Activated naive CD4-positive, alpha-beta T cell (primary cell): Measurements from ENCODE around the gene CD36.

Source experiments
- DNase-seq, 4 experiments: peaks; one replicate each; lab custom pipeline; 2025; lab: John Stamatoyannopoulos, UW

The CD36 gene

DNA sequence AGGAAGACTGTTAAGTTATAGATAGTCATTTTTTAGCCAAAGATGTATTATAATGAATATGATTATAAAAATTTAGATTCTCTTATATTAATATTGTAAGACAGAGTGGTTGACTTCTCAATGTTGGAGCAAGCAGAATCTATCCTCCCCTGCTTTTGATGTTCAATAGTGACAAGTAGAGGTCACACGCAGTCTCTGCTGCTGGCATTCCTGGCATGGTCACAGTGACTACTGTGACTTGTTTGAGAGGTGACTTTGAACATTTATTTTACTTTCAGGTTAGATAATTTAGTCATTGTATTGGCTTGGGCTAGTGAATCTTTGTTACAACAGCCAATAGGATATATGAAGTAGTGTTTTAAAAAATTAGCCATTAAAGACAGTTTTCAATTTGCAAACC lies 13.7 kb upstream of the CD36 start:
- no peak for DNase-seq

DNA sequence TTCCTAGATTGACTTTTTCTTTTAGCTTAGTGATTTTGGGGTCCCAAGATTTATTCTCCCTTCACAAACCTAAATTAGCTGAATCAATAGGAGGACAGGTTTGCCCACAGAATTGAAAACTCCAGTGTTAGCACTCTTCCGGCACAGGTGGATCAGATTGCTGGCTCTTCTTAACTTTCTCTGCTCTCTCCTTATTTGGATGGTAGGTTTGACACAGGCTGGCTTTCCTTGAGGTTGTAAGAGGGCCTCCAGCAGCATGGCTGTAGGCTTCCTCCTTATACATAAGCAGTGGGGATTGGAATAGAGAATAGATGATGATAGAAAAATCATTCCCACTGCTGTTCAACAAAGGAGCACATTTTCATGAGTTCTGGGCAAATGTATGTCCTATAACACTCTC lies 9.4 kb upstream of the CD36 start:
- no peak for DNase-seq

DNA sequence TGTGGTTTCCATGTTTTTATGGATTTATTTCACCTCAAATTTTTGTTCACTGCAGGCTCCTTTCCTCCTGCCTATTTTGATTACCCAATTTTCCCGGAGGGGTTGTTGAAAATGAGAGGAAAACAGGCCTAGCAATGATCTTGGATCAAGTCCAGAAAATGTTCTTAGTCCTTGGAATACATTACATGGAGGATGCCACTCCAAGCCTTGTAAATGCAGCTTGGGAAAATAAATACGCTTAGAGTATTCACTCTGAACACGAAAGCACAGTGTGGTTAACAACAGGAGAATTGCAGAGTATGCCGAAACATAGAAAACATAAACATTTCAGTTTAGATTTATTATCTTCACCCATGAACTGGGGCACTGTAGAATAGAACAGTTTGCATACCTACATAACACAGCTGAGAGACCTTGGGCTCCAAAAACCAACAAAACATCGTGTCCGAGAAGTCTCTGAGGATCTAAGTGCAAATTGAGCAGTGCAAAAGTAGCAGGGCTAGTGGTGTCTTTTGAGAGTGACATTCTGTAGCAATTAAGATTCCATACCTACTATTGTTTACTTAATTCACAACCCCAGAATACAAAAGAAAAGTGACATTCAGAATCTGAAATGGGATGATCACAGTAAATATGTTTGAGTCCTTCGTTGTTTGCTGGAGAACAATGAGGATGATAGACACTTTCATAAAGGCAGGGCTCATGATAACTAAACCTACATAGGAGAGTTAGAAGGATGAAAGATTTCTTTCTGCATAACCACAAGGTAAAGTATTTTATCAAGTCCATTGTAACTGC lies 7.6 kb upstream of the CD36 start:
- DNase-seq = no peak

DNA sequence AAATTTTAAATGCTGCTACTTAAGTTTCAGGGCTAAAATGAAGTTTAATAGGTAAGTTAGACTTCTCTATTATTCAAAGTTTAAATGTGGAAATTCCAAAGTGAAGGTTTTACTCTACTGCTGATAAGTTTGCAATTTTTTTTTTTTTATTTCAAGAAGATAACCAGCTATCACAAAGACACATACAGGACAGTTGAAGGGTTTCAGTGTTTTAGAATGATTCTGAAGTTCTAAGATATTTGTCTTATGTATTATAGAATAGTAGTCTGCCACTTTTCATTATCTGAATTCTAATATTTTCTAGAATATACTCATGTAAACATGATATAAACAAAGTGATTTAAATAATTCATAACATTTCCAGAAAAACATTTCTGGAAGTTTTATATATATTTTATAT lies 7.0 kb upstream of the CD36 start:
- DNase-seq = no peak

DNA sequence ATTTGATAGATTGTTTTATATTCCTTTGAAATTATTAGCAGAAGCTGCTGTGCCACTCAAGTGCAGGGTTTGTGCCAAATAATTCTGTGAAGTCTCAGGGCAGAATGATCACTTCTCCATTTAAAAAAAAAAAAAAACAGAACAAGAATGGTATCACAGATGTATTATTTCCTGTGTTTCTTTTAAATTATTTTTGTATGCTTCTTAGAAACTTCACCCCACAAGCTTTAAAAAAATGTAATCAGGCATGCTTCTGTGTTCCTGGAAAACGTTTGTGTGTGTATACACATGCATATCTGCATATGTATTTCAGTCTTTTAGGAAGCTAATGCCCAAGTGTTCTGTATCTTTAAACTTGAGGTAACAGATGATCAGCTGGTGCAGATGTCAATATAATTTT lies 6.3 kb upstream of the CD36 start:
- DNase-seq = no peak

DNA sequence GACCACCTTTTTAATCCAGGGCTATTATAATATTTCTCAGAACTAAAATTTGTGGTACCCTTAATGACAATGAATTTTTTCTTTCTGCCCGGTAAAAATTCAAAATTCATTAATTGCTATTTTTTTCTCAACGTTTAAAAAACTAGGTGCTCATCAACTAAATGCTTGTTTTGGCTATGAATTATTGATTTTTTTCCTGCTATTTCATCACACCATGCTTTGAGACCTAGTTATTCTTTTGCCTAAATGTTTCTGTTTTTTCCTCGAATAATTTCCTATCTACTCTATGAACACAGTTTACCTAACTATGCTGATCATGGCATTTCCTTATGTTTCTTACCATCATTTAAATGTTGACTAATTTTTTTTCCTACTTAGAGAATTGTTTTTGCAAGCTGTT lies 5.6 kb upstream of the CD36 start:
- DNase-seq = no peak

DNA sequence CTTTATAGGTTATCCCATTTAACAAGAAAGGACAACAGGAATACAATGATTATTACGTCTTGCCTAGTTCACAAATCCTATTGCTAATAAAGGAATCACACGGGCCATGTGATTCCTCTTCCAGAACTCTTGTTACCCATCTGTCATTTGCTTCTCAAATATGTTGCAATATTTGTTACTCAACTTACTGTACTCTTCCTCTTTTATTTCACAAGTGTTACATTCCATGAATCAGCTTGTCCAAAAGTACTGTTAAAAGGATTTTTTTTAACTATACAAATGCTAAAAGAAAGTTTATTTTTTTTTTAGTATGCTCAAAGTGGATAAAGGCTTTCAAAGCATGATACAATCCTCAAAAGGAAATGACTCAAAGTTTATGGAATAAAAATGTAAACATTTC lies 3.9 kb upstream of the CD36 start:
- no peak for DNase-seq

DNA sequence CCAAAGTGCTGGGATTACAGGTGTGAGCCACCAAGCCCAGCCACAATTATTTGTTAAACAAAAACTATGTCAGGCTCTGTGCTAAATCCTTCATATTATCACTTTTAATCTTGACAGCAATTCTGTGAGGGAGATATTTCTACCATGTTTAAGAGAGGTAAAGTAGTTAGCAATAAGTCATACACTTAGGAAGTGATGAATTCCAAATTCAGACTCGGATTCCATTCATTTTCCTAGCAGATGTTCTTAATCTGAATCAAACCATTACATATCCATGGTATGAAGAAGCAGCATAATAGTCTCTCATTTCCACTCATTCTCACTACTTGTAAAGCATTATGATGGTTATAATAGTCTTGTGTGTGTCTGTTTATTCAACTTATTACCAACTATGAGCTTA lies 2.9 kb upstream of the CD36 start:
- no peak for DNase-seq

DNA sequence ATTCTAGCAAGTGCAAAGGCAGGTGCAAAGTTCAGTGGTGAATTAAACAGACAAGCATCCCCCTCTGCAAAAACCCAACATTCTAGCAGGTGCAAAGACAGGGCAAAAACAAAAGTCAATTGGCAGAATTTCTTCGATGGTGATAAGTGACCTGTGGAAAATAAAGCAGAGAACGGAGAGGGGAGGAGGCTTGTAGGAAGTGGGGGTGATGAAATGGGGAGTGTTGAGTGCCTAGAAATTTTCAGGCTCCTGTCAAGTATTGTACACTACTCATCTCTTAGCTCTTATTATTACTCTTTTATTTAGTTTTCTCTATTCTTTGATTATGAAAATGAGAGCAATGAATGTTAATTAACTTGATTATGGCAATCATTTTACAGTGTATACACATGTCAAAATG lies 2.4 kb upstream of the CD36 start:
- DNase-seq = no peak

DNA sequence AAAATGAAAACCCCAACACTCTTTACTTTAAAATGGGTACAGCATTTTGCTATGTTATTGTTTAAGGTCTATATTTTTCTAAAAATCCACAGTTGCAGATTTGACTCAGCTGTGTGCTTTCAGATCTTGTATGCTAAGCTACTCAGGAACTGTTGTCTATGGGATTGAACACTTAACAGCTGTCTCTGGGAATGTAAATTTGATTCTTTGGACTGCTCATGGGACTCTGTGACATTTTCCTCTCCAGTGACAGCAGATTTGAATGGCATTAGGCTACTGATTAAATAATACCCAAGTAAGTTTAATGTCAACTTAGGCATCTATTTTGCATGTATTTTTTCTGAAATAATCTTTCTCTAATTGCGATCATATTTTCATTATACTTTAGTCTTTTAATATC lies 1.7 kb upstream of the CD36 start:
- no peak for DNase-seq

DNA sequence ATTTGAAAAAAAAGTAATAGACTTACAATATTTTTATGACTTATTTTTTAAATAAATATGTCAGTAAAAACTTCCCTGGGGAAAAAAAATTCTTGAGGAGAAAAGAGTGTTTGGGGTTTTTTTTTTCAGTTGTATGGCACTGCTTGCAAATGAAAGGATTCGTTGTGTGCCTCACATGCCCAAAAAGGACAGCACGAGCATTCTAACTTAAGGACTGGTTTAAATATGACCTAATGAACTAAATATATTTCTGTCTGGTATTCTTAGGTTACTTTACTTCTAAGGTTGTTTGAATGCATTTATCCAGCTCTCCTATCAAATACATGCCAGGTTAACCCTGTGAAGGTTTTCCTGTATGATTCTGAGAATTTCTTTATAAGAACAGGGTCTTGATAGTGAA lies 988 bp upstream of the CD36 start:
- no peak for DNase-seq

DNA sequence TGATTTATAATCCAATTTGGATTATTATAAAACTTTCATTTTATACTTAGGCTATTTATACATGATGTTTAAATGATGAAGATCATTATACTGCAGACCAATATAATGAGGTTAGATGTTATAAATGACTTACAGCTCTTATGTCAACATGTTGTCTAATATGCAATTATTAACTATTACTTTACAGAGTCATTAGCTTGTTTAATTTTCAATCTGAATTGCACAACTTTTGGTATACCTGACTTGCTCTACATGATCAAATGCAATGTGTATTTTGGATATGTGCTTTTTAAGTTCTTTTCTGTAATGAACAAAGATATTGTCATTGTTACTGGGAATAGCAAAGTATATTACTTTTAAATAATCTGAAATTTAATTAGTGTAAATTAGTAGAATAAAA lies 569 bp downstream of the CD36 start:
- no peak for DNase-seq

DNA sequence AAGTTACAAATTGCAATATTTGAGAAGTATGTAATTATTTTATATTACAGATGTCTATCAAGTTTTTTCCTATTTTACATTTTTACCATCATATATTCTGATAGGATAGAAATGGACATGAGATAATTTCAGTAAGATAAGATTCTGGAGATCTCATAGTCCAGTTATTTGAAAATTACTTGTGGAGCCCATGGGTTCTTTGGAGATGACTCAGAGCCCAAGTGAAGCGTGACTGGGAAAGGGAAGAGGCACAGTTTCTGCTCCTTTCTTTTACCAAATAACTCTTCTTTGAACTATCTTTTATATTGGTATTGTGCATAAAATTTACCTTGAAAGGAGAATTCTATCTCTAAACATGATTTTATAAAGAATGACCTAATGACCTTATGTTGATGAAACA lies 2.4 kb downstream of the CD36 start:
- no peak for DNase-seq

DNA sequence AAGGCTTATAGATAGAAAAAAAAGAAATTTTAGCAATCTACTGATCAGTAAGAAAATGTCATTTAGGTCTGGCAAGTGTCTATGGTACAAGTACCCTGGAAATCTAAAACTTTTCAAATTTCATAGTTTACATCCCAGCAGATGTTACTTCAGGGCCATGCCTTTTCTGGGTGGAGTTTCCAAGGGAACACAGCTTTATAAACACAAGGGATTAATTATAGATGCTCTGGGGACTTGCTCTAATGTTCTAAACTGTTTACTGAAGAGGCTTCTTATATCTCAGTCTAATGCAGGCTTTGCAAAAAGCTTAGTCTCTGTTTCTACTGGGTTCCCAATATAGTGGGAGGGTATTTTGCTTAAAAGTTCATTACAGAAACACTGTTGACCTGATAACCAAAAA lies 3.1 kb downstream of the CD36 start:
- no peak for DNase-seq

DNA sequence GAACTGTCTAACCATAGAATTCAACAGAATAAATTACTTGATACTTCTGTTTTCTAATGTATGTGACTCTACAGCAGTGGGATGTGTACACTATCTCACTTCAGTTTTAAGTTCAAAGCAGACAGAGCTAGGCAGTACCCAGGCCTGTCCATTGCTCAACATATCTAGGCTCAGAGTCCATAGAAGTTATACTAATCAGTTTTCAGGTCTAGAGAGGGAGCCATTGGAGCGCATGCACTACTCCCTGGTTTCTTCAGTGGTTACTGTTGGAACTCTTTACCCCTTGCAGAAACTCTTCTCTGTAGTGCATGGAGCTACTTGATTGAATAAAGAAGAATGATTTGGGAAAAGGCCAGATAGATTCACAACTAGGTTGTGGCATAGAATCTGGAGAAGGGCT lies 4.4 kb downstream of the CD36 start:
- no peak for DNase-seq

DNA sequence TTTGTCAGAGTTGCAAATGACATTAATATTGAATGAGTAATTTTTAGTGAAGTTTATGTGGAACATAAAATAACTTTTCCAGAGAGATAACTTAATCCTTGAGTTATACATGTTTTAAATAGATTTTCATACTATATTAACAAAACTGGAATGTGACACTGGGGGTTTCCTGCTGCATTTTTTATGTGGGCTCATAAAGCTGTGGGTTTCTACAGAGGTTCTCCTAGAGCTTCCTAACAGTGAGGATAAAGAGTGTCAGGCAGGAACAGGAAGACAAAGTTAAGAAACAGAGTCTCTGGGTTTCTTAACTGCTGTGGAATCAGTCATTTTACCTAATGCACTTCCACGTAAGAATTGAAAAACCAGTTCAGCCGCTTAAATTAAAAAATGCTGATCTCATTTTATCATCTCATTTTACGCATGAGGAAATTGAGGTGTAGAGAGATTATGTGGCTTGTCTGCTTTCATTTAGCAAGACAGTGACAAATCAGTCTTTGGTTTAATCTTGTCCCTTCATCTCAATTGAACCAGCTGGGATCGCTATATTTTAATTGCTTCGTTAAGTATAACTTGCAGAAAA lies 5.0 kb downstream of the CD36 start:
- no peak for DNase-seq

DNA sequence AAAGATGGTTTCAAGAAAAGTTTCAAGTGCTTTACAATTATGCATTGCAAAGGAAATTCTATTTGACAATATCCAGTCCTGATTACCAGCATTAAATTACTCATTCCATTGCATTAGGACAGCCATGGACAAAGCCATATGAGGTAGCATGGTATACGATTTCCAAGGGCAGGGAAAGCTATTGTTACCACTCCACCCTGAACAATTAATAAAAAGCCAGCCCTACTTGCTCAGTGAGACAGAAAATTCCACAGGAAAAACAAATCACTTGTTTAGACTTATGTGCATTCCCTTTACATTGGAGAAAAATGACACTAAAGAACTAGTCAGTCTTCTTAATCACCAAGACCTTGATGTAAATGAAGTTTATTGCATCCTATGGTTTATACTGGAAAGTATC lies 5.6 kb downstream of the CD36 start:
- no peak for DNase-seq

DNA sequence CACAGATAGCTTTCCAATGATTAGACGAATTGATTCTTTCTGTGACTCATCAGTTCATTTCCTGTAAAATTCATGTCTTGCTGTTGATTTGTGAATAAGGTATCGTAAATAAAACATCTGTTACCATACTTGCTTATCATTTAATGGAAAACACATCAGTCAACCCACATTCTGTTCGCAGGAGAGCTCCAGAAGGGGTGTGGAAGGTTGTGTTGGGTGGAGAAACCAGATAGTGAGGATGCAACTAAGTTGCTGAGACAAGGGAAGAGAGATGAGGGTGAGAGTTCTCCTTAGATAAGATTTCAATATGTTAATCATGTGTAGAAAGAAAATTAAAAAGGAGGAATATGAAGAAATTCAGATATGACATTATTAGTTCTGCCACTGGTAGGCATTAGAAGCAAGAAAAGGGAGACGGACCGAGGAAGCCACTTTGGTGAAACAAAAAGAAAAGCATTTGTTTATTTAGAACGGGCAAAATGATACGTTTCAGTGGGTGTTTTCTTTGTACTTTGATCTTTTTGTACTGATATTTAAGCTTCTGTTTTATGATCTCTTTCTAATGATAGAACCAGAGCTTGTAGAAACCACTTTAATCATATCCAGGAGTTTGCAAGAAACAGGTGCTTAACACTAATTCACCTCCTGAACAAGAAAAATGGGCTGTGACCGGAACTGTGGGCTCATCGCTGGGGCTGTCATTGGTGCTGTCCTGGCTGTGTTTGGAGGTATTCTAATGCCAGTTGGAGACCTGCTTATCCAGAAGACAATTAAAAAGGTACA lies 7.8 kb downstream of the CD36 start:
- DNase-seq = no peak

DNA sequence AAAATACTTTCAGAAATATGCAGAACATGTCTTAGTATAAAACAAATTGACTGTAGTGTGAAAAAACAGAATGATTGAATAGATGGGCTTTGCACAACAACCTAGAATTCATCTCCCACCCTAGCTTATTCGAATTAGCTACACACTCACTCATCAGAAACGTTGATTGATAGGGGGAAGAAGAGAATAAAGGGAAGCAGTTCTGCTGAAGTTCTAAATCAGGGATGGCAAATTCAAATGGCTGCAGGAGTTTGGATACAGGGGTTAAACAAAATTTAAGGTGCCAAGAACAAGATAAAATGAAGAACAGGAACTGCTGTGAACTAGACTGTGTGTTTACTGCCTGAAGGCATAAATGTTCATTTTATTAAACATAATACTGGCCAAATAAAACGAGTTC lies 9.0 kb downstream of the CD36 start:
- no peak for DNase-seq

DNA sequence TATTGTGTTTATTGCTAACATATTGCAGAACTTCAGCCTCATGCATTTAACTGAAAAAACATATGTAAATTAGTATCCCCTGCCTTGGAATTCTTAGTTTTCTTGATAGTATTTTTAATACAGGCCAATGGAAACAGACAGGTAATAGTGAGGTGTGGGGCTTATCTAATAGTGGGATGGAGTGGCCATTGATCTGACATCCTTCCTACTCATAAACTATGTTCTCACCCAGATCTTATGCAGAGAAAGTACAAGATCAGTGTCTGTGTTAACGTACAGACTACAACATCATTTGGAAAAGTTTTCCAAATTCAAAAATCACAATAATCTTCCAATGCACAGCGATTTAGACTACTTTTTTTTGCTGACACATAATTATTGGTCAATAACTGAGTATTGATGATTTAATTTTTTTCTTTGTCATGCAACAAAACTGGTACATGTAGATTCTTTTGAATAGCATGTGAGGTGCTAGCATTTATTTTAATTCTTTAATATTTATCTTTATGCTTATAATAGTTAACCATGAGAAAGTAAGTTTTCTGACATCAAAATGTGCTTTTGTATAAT lies 9.7 kb downstream of the CD36 start:
- DNase-seq = no peak

DNA sequence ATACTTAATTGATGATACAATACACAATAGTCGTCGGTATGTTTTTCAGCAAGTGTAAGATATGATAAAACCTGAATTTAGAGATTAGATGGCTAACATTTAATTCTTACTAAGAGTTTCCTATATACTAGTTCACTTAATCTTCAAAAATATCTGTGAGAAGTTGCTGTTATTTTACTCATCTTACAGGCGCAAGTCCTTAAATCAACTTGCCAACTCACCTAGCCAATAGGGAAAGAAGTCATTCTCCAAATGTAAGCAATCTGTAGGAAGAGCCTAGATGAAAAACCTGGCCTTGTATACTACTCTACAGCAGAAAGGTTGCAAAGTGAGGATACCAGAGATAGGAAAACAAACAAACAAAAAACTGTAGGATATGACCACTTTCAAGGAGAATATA lies 10.6 kb downstream of the CD36 start:
- DNase-seq = no peak

DNA sequence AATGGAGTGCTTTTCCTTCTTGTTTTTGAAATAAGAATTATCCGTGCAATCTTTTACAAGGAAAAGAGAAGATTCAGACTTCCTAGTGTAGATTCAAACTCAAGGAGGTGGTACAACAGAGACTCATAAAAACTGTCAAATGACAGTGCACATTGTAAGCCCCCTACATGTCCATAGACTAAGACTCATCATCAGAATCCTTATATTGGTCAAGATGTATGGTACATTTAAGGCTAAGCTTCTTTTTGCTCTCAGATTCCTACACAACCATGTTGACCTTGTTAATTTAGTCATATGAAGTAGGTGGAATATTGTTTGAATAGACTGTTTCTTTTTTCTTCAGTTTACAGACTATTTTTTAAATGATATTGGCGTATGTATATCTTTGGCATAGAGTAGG lies 11.6 kb downstream of the CD36 start:
- DNase-seq = no peak

DNA sequence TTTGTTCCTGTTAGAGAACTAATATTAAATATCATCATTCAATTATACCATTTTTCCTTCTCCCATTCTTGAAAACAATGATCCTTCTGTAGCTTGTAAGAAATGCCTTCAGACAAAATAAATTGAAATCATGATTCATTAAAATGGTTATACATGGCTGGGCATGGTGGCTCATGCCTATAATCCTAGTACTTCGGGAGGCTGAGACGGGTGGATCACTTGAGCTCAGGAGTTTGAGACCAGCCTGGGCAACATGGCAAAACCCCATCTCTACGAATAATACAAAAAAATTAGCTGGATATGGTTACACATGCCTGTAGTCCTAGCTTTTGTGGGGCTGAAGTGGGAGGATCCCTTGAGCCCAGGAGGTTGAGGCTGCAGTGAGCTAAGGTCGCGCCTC lies 13.0 kb downstream of the CD36 start:
- no peak for DNase-seq
